Loucy (cell line): Measurements from ENCODE around the gene NELL2.

ENCODE experiments used
- CTCF ChIP-seq: fragments of 200-600 bp; sonication (generic); conservative IDR thresholded peaks from 2 replicates; pipeline ENCODE4 v1.5.1; 2014; ENCODE audit warnings: mild to moderate bottlenecking, antibody characterized with exemption, low read length
- EZH2phosphoT487 ChIP-seq: fragments of 200-600 bp; IDR thresholded peaks from 2 replicates; pipeline ENCODE4 v1.6.1; 2018; ENCODE audit warnings: antibody characterized with exemption, mild to moderate bottlenecking, moderate library complexity, borderline replicate concordance

DNA sequence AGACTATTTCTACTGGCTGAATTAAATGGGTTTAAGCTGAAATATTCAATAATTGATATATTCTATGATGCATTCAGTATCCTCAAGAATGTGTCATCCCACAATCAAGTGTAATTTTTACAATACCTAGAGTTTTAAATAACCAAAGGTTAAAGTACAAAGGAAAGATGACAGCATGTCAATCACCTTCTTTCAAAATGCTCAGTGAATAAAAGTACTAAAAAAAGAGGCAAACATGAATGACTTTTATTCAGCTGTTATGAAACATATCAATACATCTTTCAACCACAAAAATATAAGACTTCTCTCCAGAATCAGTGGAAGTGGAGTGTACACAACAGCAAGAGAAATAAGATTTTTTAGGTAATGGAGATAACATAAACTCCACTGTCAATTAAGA lies 72.0 kb downstream of the NELL2 start:
- TF ChIP-seq CTCF (no peak), EZH2phosphoT487 (no peak)
